ENCODE measurements around the gene EXOC4.

EXOC4 gene

DNA sequence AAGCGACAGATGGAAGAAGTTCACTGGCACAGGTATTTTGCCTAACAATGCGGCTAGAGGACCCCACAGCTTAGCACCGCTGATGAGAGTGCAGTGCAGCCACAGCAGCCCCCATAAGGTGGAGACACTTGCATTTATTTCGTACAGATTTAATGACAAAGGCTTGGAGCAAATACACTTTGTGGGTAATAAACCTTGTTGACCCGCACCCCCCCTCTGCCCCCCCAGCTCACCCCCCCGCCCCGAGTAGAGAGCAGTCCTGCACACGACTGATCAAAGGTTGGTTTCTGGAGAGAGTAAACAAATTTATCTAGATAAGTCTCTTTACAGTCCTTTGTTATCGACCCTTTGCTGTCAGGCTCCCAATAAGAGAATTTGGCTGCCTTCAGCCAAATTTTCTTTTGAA lies 777.6 kb downstream of the EXOC4 start:
- no peak overlapping the region for H3K9ac ChIP-seq (ENCODE audit: low read depth in 1 of 2, low read length in 2 of 2)
- H3K36me3 ChIP-seq (ENCODE audit: control insufficient read depth in 2 of 2, insufficient read depth in 2 of 2, low read length in 2 of 2): no peaks in the 10 kb centered on the region
- H3K4me1 ChIP-seq (ENCODE audit: control insufficient read depth in 2 of 2, insufficient read depth in 2 of 2, low read length in 2 of 2): no peaks in the 10 kb centered on the region
- H3K27ac ChIP-seq (ENCODE audit: low read depth in 2 of 2, low read length in 2 of 2): no peak overlapping the region
- no peaks in the 10 kb centered on the region for H3K27me3 ChIP-seq (ENCODE audit: control insufficient read depth in 2 of 2, insufficient read depth in 2 of 2, low read length in 2 of 2)
- H3K4me3 ChIP-seq (ENCODE audit: low read length in 2 of 2): no peak overlapping the region
- peaks cover 0 to 3% of the 10 kb centered on the region in 2 donors for H3K9me3 ChIP-seq (ENCODE audit: control insufficient read depth in 2 of 2, low read length in 2 of 2)

DNA sequence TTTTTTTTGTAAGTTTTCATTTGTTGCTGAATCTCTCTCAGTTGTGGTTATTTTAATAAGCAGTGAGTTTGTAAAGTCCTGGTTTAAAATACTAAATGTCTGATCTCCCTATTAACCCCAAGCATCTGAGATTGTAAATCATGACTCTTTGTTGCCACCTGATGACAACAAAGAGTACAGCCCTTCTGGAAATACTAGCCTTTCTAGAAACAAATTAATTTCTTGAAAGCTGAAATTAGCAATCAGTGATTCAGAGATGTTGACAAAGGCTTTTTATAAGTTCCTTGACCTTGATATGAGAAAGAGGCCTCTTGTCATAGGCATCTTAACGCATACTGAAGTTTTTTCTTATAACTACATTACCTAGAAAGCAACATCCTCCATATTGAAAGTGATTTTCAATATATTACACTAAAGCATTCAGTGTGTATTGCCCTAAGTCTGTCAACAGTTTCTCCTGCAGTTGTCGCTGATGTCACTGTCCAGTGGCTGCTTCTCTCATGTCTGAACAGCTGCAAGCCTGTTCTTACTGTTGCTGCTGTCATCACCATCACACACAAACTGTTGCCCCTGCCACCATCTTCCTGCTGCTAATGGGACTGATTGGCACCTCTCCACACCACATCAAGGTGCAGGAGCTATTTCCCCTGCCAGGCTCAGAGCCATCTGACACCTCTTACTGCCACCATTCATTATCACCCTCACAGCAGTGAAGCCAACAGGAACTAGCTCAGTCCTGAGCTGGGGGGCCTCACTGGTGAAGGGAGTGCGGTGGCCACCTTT lies 779.1 kb downstream of the EXOC4 start:
- no peaks in the 10 kb centered on the region for H3K27me3 ChIP-seq (ENCODE audit: control insufficient read depth in 2 of 2, insufficient read depth in 2 of 2, low read length in 2 of 2)
- H3K4me3 ChIP-seq (ENCODE audit: low read length in 2 of 2): no peak overlapping the region
- no peaks in the 10 kb centered on the region for H3K36me3 ChIP-seq (ENCODE audit: control insufficient read depth in 2 of 2, insufficient read depth in 2 of 2, low read length in 2 of 2)
- no peak overlapping the region for H3K27ac ChIP-seq (ENCODE audit: low read depth in 2 of 2, low read length in 2 of 2)
- peaks cover 0 to 3% of the 10 kb centered on the region in 2 donors for H3K9me3 ChIP-seq (ENCODE audit: control insufficient read depth in 2 of 2, low read length in 2 of 2)
- no peak overlapping the region for H3K9ac ChIP-seq (ENCODE audit: low read depth in 1 of 2, low read length in 2 of 2)
- no peaks in the 10 kb centered on the region for H3K4me1 ChIP-seq (ENCODE audit: control insufficient read depth in 2 of 2, insufficient read depth in 2 of 2, low read length in 2 of 2)

DNA sequence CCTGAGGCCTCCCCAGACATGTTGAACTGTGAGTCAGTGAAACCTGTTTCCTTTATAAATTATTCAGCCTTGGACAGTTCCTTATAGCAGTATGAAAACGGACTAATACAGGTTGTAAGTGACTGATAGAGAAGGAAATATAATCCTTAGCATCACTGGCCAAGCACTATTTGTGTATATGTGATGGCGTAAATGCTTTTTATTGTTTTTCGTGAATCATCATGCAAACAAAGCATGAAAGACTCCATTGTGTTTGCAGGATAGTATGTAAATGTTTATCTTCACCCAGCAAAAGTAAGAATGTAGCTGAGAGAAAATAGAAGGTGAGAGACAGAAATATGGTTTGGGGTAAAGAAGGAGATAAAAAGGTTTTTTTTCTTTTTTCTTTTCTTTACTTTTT lies 781.8 kb downstream of the EXOC4 start:
- Histone ChIP-seq H3K36me3 (ENCODE audit: control insufficient read depth in 2 of 2, insufficient read depth in 2 of 2, low read length in 2 of 2) (no peaks in the 10 kb centered on the region), H3K27ac (ENCODE audit: low read depth in 2 of 2, low read length in 2 of 2) (no peak overlapping the region), H3K4me3 (ENCODE audit: low read length in 2 of 2) (no peak overlapping the region), H3K9ac (ENCODE audit: low read depth in 1 of 2, low read length in 2 of 2) (no peak overlapping the region), H3K27me3 (ENCODE audit: control insufficient read depth in 2 of 2, insufficient read depth in 2 of 2, low read length in 2 of 2) (no peaks in the 10 kb centered on the region), H3K4me1 (ENCODE audit: control insufficient read depth in 2 of 2, insufficient read depth in 2 of 2, low read length in 2 of 2) (no peaks in the 10 kb centered on the region), H3K9me3 (ENCODE audit: control insufficient read depth in 2 of 2, low read length in 2 of 2) (peaks cover 0 to 3% of the 10 kb centered on the region in 2 donors)

DNA sequence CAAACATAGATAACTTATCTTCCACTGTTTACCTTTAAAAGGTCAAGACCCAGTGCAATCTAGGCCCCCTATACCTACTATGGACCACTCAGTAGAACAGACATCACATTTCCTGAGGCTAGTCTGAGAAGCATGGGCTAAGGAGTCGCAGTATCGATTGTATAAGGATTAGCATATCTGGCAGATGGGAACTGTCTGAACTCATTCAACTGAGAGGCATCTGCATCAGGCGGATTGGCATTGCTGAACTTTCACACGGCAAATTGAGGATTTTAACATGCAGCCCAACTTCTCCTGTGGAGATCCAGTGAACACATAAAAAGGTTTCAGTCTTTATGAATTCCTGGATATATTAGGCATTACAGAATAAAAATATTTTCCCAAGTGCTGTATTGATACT lies 785.1 kb downstream of the EXOC4 start:
- no peaks in the 10 kb centered on the region for H3K9me3 ChIP-seq (ENCODE audit: control insufficient read depth in 2 of 2, low read length in 2 of 2)
- no peak overlapping the region for H3K9ac ChIP-seq (ENCODE audit: low read depth in 1 of 2, low read length in 2 of 2)
- no peaks in the 10 kb centered on the region for H3K4me1 ChIP-seq (ENCODE audit: control insufficient read depth in 2 of 2, insufficient read depth in 2 of 2, low read length in 2 of 2)
- no peak overlapping the region for H3K4me3 ChIP-seq (ENCODE audit: low read length in 2 of 2)
- H3K27me3 ChIP-seq (ENCODE audit: control insufficient read depth in 2 of 2, insufficient read depth in 2 of 2, low read length in 2 of 2): no peaks in the 10 kb centered on the region
- H3K36me3 ChIP-seq (ENCODE audit: control insufficient read depth in 2 of 2, insufficient read depth in 2 of 2, low read length in 2 of 2): no peaks in the 10 kb centered on the region
- H3K27ac ChIP-seq (ENCODE audit: low read depth in 2 of 2, low read length in 2 of 2): no peak overlapping the region

DNA sequence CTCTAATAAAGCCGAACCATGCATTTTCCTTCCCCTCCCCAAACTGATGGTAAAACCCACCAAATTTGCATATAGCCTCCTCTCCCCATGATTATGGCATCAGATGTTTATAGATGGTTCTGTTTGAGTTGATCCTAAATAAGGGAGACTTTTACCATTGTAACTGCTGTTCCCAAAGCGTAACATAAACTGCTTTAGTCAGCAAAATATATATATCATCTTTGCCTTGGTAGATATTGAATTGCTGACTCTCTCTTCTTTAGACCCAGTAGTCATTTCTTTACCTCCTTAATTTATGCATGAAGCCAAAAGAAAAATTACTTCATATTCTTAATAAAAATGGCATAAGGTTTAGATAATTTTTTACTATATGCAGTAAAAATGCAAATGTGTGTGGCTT lies 788.1 kb downstream of the EXOC4 start:
- H3K9ac ChIP-seq (ENCODE audit: low read depth in 1 of 2, low read length in 2 of 2): no peak overlapping the region
- H3K4me1 ChIP-seq (ENCODE audit: control insufficient read depth in 2 of 2, insufficient read depth in 2 of 2, low read length in 2 of 2): no peaks in the 10 kb centered on the region
- no peaks in the 10 kb centered on the region for H3K9me3 ChIP-seq (ENCODE audit: control insufficient read depth in 2 of 2, low read length in 2 of 2)
- no peak overlapping the region for H3K27ac ChIP-seq (ENCODE audit: low read depth in 2 of 2, low read length in 2 of 2)
- H3K27me3 ChIP-seq (ENCODE audit: control insufficient read depth in 2 of 2, insufficient read depth in 2 of 2, low read length in 2 of 2): no peaks in the 10 kb centered on the region
- H3K36me3 ChIP-seq (ENCODE audit: control insufficient read depth in 2 of 2, insufficient read depth in 2 of 2, low read length in 2 of 2): no peaks in the 10 kb centered on the region
- H3K4me3 ChIP-seq (ENCODE audit: low read length in 2 of 2): no peak overlapping the region

DNA sequence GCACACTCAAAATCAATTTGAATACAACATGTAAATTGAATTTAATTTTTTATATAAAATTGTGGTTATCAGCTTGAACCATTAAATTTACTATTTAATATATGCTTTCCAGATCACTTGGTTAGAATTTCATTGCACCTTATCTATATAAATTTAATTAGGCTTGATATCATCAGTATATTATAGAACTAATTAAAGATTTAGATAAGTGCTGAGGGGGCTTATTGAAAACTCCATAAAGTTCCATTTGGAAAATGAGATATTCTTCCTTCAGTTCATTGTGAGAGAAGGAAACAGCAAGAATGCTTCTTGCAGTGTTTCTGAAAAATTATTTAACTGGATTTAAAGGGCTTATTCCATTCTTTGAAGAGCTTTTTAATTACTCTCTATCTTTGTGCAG lies 788.6 kb downstream of the EXOC4 start:
- no peaks in the 10 kb centered on the region for H3K27me3 ChIP-seq (ENCODE audit: control insufficient read depth in 2 of 2, insufficient read depth in 2 of 2, low read length in 2 of 2)
- no peaks in the 10 kb centered on the region for H3K9me3 ChIP-seq (ENCODE audit: control insufficient read depth in 2 of 2, low read length in 2 of 2)
- H3K27ac ChIP-seq (ENCODE audit: low read depth in 2 of 2, low read length in 2 of 2): no peak overlapping the region
- no peaks in the 10 kb centered on the region for H3K4me1 ChIP-seq (ENCODE audit: control insufficient read depth in 2 of 2, insufficient read depth in 2 of 2, low read length in 2 of 2)
- H3K36me3 ChIP-seq (ENCODE audit: control insufficient read depth in 2 of 2, insufficient read depth in 2 of 2, low read length in 2 of 2): no peaks in the 10 kb centered on the region
- H3K4me3 ChIP-seq (ENCODE audit: low read length in 2 of 2): no peak overlapping the region
- no peak overlapping the region for H3K9ac ChIP-seq (ENCODE audit: low read depth in 1 of 2, low read length in 2 of 2)

DNA sequence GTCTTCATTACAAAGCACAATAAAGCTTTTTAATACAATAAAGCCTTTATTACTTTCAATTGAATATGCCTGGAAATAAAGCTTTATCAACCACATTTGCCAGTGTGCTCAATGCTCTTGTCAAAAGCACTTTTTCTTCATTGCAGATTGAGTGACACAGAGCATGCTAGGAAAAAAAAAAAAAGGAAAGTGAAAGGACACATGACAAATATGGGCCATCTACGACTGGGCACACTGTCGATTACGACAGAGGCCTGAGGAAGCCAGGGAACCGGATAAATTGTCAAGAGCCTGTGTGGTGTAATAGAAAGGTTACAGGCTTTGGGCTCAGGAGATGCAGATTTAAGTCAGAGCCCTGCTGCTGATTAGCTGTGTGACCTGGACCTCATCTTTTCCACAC lies 789.4 kb downstream of the EXOC4 start:
- Histone ChIP-seq H3K4me3 (ENCODE audit: low read length in 2 of 2) (no peak overlapping the region), H3K27me3 (ENCODE audit: control insufficient read depth in 2 of 2, insufficient read depth in 2 of 2, low read length in 2 of 2) (no peaks in the 10 kb centered on the region), H3K9me3 (ENCODE audit: control insufficient read depth in 2 of 2, low read length in 2 of 2) (no peaks in the 10 kb centered on the region), H3K4me1 (ENCODE audit: control insufficient read depth in 2 of 2, insufficient read depth in 2 of 2, low read length in 2 of 2) (no peaks in the 10 kb centered on the region), H3K9ac (ENCODE audit: low read depth in 1 of 2, low read length in 2 of 2) (no peak overlapping the region), H3K27ac (ENCODE audit: low read depth in 2 of 2, low read length in 2 of 2) (no peak overlapping the region), H3K36me3 (ENCODE audit: control insufficient read depth in 2 of 2, insufficient read depth in 2 of 2, low read length in 2 of 2) (no peaks in the 10 kb centered on the region)

DNA sequence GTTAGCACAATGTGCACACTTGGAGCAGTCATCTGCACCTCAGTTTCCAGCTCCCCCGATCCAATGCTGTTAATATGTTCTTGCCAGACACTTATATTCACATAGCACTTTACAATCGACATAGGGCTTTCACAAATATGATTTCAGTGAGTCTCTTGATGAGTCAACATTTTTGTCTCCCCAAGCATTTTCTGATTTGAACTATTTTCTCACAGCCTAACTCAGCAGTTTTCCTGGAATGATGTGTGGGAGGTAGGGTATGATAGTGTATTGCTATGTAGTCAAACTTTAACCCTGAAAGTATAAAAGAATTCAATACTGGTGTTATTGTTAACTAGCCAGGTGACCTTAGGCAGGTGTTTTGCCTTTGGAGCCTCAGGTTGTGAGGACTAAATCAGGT lies 791.8 kb downstream of the EXOC4 start:
- Histone ChIP-seq H3K27me3 (ENCODE audit: control insufficient read depth in 2 of 2, insufficient read depth in 2 of 2, low read length in 2 of 2) (no peaks in the 10 kb centered on the region), H3K9me3 (ENCODE audit: control insufficient read depth in 2 of 2, low read length in 2 of 2) (no peaks in the 10 kb centered on the region), H3K9ac (ENCODE audit: low read depth in 1 of 2, low read length in 2 of 2) (no peak overlapping the region), H3K4me1 (ENCODE audit: control insufficient read depth in 2 of 2, insufficient read depth in 2 of 2, low read length in 2 of 2) (no peaks in the 10 kb centered on the region), H3K27ac (ENCODE audit: low read depth in 2 of 2, low read length in 2 of 2) (no peak overlapping the region), H3K36me3 (ENCODE audit: control insufficient read depth in 2 of 2, insufficient read depth in 2 of 2, low read length in 2 of 2) (no peaks in the 10 kb centered on the region), H3K4me3 (ENCODE audit: low read length in 2 of 2) (no peak overlapping the region)

DNA sequence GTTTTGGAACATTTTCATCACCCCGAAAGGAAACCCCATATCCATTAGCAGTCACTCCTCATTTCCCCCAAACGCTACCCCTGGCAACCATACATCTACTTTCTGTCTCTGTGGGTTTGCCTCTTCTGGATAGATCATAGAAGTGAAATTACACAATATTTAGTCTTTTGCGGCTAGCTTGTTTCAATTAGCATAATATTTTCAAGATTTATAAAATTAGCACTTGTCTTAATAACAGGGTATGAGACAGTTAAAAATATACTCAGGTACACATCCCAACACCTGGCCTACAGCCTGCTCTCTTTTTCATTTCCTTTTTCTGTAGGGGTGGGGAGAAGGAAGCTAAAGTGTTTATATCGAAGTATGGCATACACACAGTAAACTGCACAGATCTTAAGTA lies 792.8 kb downstream of the EXOC4 start:
- H3K9ac ChIP-seq (ENCODE audit: low read depth in 1 of 2, low read length in 2 of 2): no peak overlapping the region
- no peaks in the 10 kb centered on the region for H3K27me3 ChIP-seq (ENCODE audit: control insufficient read depth in 2 of 2, insufficient read depth in 2 of 2, low read length in 2 of 2)
- no peaks in the 10 kb centered on the region for H3K9me3 ChIP-seq (ENCODE audit: control insufficient read depth in 2 of 2, low read length in 2 of 2)
- no peaks in the 10 kb centered on the region for H3K4me1 ChIP-seq (ENCODE audit: control insufficient read depth in 2 of 2, insufficient read depth in 2 of 2, low read length in 2 of 2)
- H3K27ac ChIP-seq (ENCODE audit: low read depth in 2 of 2, low read length in 2 of 2): no peak overlapping the region
- H3K4me3 ChIP-seq (ENCODE audit: low read length in 2 of 2): no peak overlapping the region
- no peaks in the 10 kb centered on the region for H3K36me3 ChIP-seq (ENCODE audit: control insufficient read depth in 2 of 2, insufficient read depth in 2 of 2, low read length in 2 of 2)

DNA sequence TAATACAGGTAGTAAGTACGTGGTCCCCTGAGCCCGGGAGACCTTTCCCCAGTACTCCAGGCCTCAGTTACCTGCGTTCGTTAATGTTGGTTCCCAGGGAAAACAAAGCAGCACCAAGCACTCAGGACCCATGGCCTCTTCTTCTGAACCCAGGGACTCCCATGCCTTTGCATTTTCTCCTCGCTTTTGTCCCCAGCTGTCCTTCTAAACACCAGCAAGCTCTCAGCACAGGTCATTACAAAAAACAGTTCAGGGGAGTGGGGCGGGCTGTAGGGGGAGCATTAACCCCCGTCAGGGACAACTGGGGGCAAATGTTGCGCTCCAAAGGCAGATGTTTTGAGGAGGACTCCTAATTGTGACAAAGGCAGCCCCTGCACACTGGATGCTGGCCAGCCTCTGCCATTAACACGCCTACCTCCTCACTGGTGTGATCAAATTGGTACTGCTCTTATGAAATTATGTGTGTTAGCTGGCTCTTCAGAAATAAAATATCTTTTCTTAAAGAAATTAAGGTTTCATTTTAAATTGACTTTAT lies 793.8 kb downstream of the EXOC4 start:
- Histone ChIP-seq H3K4me1 (ENCODE audit: control insufficient read depth in 2 of 2, insufficient read depth in 2 of 2, low read length in 2 of 2) (no peaks in the 10 kb centered on the region), H3K4me3 (ENCODE audit: low read length in 2 of 2) (no peak overlapping the region), H3K9me3 (ENCODE audit: control insufficient read depth in 2 of 2, low read length in 2 of 2) (no peaks in the 10 kb centered on the region), H3K27me3 (ENCODE audit: control insufficient read depth in 2 of 2, insufficient read depth in 2 of 2, low read length in 2 of 2) (no peaks in the 10 kb centered on the region), H3K36me3 (ENCODE audit: control insufficient read depth in 2 of 2, insufficient read depth in 2 of 2, low read length in 2 of 2) (no peaks in the 10 kb centered on the region), H3K9ac (ENCODE audit: low read depth in 1 of 2, low read length in 2 of 2) (no peak overlapping the region), H3K27ac (ENCODE audit: low read depth in 2 of 2, low read length in 2 of 2) (no peak overlapping the region)
